OCI-LY7 (cell line): ENCODE measurements around the gene TMOD3.

Source experiments
- CTCF ChIP-seq: fragments of 200-600 bp; sonication (generic); conservative IDR thresholded peaks from 2 replicates; pipeline ENCODE4 v1.5.1; 2014; ENCODE audit warnings: mild to moderate bottlenecking, antibody characterized with exemption, low read length, moderate library complexity, mixed read lengths
- EZH2phosphoT487 ChIP-seq: fragments of 200-600 bp; sonication (generic); IDR thresholded peaks from 2 replicates; pipeline ENCODE4 v1.6.1; 2018; ENCODE audit warnings: low read depth, borderline replicate concordance, mild to moderate bottlenecking, mixed run types, antibody characterized with exemption, low read length, moderate library complexity, mixed read lengths

- no peak for TF ChIP-seq CTCF
- TF ChIP-seq EZH2phosphoT487, result no peak
Observed at GRCh38 chr15:51931638-51932037, 102.2 kb downstream of the TMOD3 start.
